ENCODE measurements around the gene SP2.

SP2 gene

GRCh38 chr17:47969930-47970724, 74.1 kb downstream of the SP2 start:
- no peak for TF ChIP-seq CTCF (IDR thresholded peaks at IDR 0.05; ENCODE audit: poor library complexity, severe bottlenecking)
- Histone ChIP-seq H3K4me1 (ENCODE audit: insufficient read depth, poor library complexity, severe bottlenecking) (peaks cover 21% of the 10 kb centered on the region), H3K27ac (ENCODE audit: poor library complexity, severe bottlenecking) (peak overlapping the region; percentile 9), H3K9me3 (ENCODE audit: severe bottlenecking) (no peaks in the 10 kb centered on the region), H3K36me3 (ENCODE audit: low read depth) (peaks cover 22% of the 10 kb centered on the region), H3K27me3 (ENCODE audit: insufficient read depth, poor library complexity, severe bottlenecking) (no peaks in the 10 kb centered on the region), H3K4me3 (ENCODE audit: severe bottlenecking) (no peak overlapping the region)
- ATAC-seq (ENCODE audit: low read depth) (no peak), DNase-seq (ENCODE audit: low spot score) (no peak)

GRCh38 chr17:47970725-47971499, 74.9 kb downstream of the SP2 start, which contains the start of gene CDK5RAP3:
TSS of gene CDK5RAP3 (plus strand) at chr17:47971113. CDS start at chr17:47971147, 34 bp downstream.
- Histone ChIP-seq H3K27ac (ENCODE audit: poor library complexity, severe bottlenecking) (peak within 1 kb of the TSS; percentile 40), H3K36me3 (ENCODE audit: low read depth) (peaks cover 30% of the 10 kb centered on the region), H3K9me3 (ENCODE audit: severe bottlenecking) (no peaks in the 10 kb centered on the region), H3K27me3 (ENCODE audit: insufficient read depth, poor library complexity, severe bottlenecking) (no peaks in the 10 kb centered on the region), H3K4me3 (ENCODE audit: severe bottlenecking) (peak within 1 kb of the TSS; percentile 66), H3K4me1 (ENCODE audit: insufficient read depth, poor library complexity, severe bottlenecking) (peaks cover 21% of the 10 kb centered on the region)
- TF ChIP-seq CTCF (IDR thresholded peaks at IDR 0.05; ENCODE audit: poor library complexity, severe bottlenecking): peak; percentile 99
- ATAC-seq (ENCODE audit: low read depth) (peak; percentile 91), DNase-seq (ENCODE audit: low spot score) (peak; percentile 100)

GRCh38 chr17:47973541-47973940, 77.5 kb downstream of the SP2 start:
- H3K4me1 ChIP-seq (ENCODE audit: insufficient read depth, poor library complexity, severe bottlenecking): peaks cover 8% of the 10 kb centered on the region
- no peak overlapping the region for H3K27ac ChIP-seq (ENCODE audit: poor library complexity, severe bottlenecking)
- H3K9me3 ChIP-seq (ENCODE audit: severe bottlenecking): no peaks in the 10 kb centered on the region
- no peaks in the 10 kb centered on the region for H3K27me3 ChIP-seq (ENCODE audit: insufficient read depth, poor library complexity, severe bottlenecking)
- DNase-seq (ENCODE audit: low spot score) (no peak), ATAC-seq (ENCODE audit: low read depth) (no peak)
- peaks cover 56% of the 10 kb centered on the region for H3K36me3 ChIP-seq (ENCODE audit: low read depth)
- H3K4me3 ChIP-seq (ENCODE audit: severe bottlenecking): no peak overlapping the region
- TF ChIP-seq CTCF (IDR thresholded peaks at IDR 0.05; ENCODE audit: poor library complexity, severe bottlenecking): no peak

GRCh38 chr17:47975189-47975822, 79.3 kb downstream of the SP2 start:
- no peak overlapping the region for H3K27ac ChIP-seq (ENCODE audit: poor library complexity, severe bottlenecking)

More at GRCh38 chr17:47975189-47975822, 79.3 kb downstream of the SP2 start:
- Histone ChIP-seq H3K4me3 (ENCODE audit: severe bottlenecking) (no peak overlapping the region), H3K4me1 (ENCODE audit: insufficient read depth, poor library complexity, severe bottlenecking) (peaks cover 7% of the 10 kb centered on the region), H3K9me3 (ENCODE audit: severe bottlenecking) (no peaks in the 10 kb centered on the region), H3K36me3 (ENCODE audit: low read depth) (peaks cover 74% of the 10 kb centered on the region), H3K27me3 (ENCODE audit: insufficient read depth, poor library complexity, severe bottlenecking) (no peaks in the 10 kb centered on the region)
- DNase-seq (ENCODE audit: low spot score) (no peak), ATAC-seq (ENCODE audit: low read depth) (no peak)
- TF ChIP-seq CTCF (IDR thresholded peaks at IDR 0.05; ENCODE audit: poor library complexity, severe bottlenecking): no peak
